K562 (cell line): ENCODE data around the gene CRAMP1. TPM values are rescaled to one million over a fixed set of nuclear protein-coding genes. Genes with fewer than 3 reads are reported as not detected.

Experiments used
- ARID3B ChIP-seq: fragments of 250-450 bp; sonication (Bioruptor Pico); IDR thresholded peaks from 2 replicates; pipeline ENCODE4 v1.4.0; 2020; ENCODE audit warnings: borderline replicate concordance
- ATF3 ChIP-seq, 2 experiments: fragments of 450-650 bp in 1 of 2; sonication (generic) in 1 of 2; formaldehyde crosslinking in 1 of 2; IDR thresholded peaks in 1 of 2; conservative IDR thresholded peaks in 1 of 2; 2 replicates each; pipeline versions ENCODE4 v1.6.1 to v1.8.1; 2016 to 2023; ENCODE audit warnings: mild to moderate bottlenecking in 2 of 2, moderate library complexity in 2 of 2, inconsistent platforms in 1 of 2, missing genetic modification reagents in 1 of 2
- BRF1 ChIP-seq: IDR thresholded peaks from 3 replicates; pipeline ENCODE4 v1.6.1; 2011; ENCODE audit warnings: borderline replicate concordance, mild to moderate bottlenecking; ENCODE audit not compliant: insufficient read length; ENCODE audit errors: extremely low read depth
- CREB3L1 ChIP-seq: fragments of 450-650 bp; IDR thresholded peaks from 2 replicates; pipeline ENCODE4 v1.6.1; 2014; ENCODE audit warnings: low read depth, mild to moderate bottlenecking, moderate library complexity, borderline replicate concordance
- DDX20 ChIP-seq: fragments of 450-650 bp; IDR thresholded peaks from 2 replicates; pipeline ENCODE4 v1.6.1; 2016; ENCODE audit warnings: missing genetic modification characterization, low read depth, mild to moderate bottlenecking, missing compliant biosample characterization, moderate library complexity
- ILK ChIP-seq: fragments of 450-650 bp; IDR thresholded peaks from 2 replicates; pipeline ENCODE4 v1.6.1; 2016; ENCODE audit warnings: missing genetic modification characterization, low read depth, mild to moderate bottlenecking, missing compliant biosample characterization, moderate library complexity, borderline replicate concordance
- PATZ1 ChIP-seq: fragments of 250-450 bp; sonication (Bioruptor Pico); IDR thresholded peaks from 2 replicates; pipeline ENCODE4 v1.5.0; 2020; ENCODE audit warnings: mild to moderate bottlenecking, borderline replicate concordance
- PYGO2 ChIP-seq: fragments of 450-650 bp; IDR thresholded peaks from 2 replicates; pipeline ENCODE4 v1.6.1; 2016; ENCODE audit warnings: mild to moderate bottlenecking, missing genetic modification characterization, moderate library complexity, missing compliant biosample characterization
- SMAD3 ChIP-seq: fragments of 450-650 bp; formaldehyde crosslinking; conservative IDR thresholded peaks from 2 replicates; pipeline ENCODE4 v1.4.0; 2020; ENCODE audit warnings: mild to moderate bottlenecking
- SUPT5H ChIP-seq: fragments of 450-650 bp; IDR thresholded peaks from 2 replicates; pipeline ENCODE4 v1.6.1; 2016
- THAP12 ChIP-seq: fragments of 250-450 bp; sonication (Bioruptor Pico); IDR thresholded peaks from 2 replicates; pipeline ENCODE4 v1.9.0; 2021; ENCODE audit warnings: mild to moderate bottlenecking, inconsistent platforms
- U2AF2 ChIP-seq: fragments of 200-400 bp; formaldehyde crosslinking; optimal IDR thresholded peaks from 2 replicates; pipeline ENCODE3; 2017; ENCODE audit warnings: low read depth, mild to moderate bottlenecking, low read length
- ZBTB12 ChIP-seq: fragments of 250-450 bp; sonication (Bioruptor Pico); IDR thresholded peaks from 2 replicates; pipeline ENCODE4 v1.4.0; 2020
- ZFP1 ChIP-seq: fragments of 450-650 bp; formaldehyde crosslinking; IDR thresholded peaks from 2 replicates; pipeline ENCODE4 v1.4.0; 2020; ENCODE audit warnings: mild to moderate bottlenecking, mixed read lengths
- ZNF175 ChIP-seq: fragments of 200-800 bp; sonication (Bioruptor generic); IDR thresholded peaks from 2 replicates; pipeline ENCODE4 v1.6.1; 2016; ENCODE audit warnings: low read depth, mild to moderate bottlenecking, missing genetic modification characterization, missing compliant biosample characterization
- ZNF3 ChIP-seq: fragments of 250-450 bp; sonication (Bioruptor Pico); IDR thresholded peaks from 2 replicates; pipeline ENCODE4 v1.5.0; 2021; ENCODE audit warnings: mild to moderate bottlenecking, moderate library complexity
- polyA plus RNA-seq, 8 experiments: library from polyadenylated mRNA; depleted of rRNA in 4 of 8; stranded (reverse) in 5 of 8; unstranded in 3 of 8; fragments of >200 nt; fragmentation: Nextera tagmentation in 2 of 8; fragmentation: Illumina TruSeq in 1 of 8; extraction: Ambion mirVana in 2 of 8; extraction: Trizol in 1 of 8; gene quantifications; 2 replicates each; pipeline versions ENCODE4 v1.2.1 to v1.2.3, GENCODE V29; 2011 to 2014; ENCODE audit warnings: inconsistent platforms in 1 of 8, missing spikeins in 1 of 8
- total RNA-seq, 7 experiments: library from RNA; depleted of rRNA in 6 of 7; stranded (reverse); fragments of >200 nt in 6 of 7; fragmentation: Illumina TruSeq in 2 of 7; extraction: Trizol in 2 of 7; gene quantifications; 2 replicates each; pipeline versions ENCODE4 v1.2.1 to v1.2.3, GENCODE V29; 2011 to 2021; ENCODE audit warnings: low replicate concordance in 1 of 7

CRAMP1 gene
- total and polyA plus RNA-seq, 9 of the 15 experiments (the other 6 are each of a cell fraction or from before 2014, with no cell fraction given), result 0.52 to 20.8 (median 7.5) TPM

GRCh38 chr16:1705688-1706385, 93.7 kb downstream of the CRAMP1 start, which contains the start of gene MAPK8IP3 (continued):
- peak; percentile 89; the same call in 1 of the 2 replicates for TF ChIP-seq THAP12 (CRISPR knock-in tag)
- no peak for TF ChIP-seq DDX20 (tag)
- TF ChIP-seq ZNF175 (CRISPR knock-in tag), result no peak
- no peak for TF ChIP-seq ZFP1 (CRISPR knock-in tag)
- TF ChIP-seq ZBTB12 (CRISPR knock-in tag), result peak; percentile 99
- TF ChIP-seq ARID3B (CRISPR knock-in tag), result no peak
- no peak for TF ChIP-seq BRF1
- no peak for TF ChIP-seq ILK
- no peak for TF ChIP-seq PYGO2 (tag)
- TF ChIP-seq CREB3L1, result peak; percentile 74
- TF ChIP-seq SUPT5H, result peak; percentile 93
- TF ChIP-seq PATZ1 (CRISPR knock-in tag), result no peak
- TF ChIP-seq ATF3 (IDR thresholded peaks at IDR 0.05), result 0 out of 2 replicates have a peak, but pooled peaks have one; percentile 26
- 0 out of 2 replicates have a peak, but pooled peaks have one; percentile 60 for TF ChIP-seq ATF3 (CRISPR knock-in tag; conservative IDR thresholded peaks at IDR 0.05)
- TF ChIP-seq SMAD3 (CRISPR knock-in tag), result 0 out of 2 replicates have a peak, but pooled peaks have one; percentile 45
- TF ChIP-seq U2AF2, result no peak
- no peak for TF ChIP-seq ZNF3 (CRISPR knock-in tag)
